Pulmonary artery endothelial cell (primary cell): ENCODE measurements around the gene ATG9B. TPM values are rescaled to one million over a fixed set of nuclear protein-coding genes. Genes with fewer than 3 reads are reported as not detected.

Source experiments
- DNase-seq: peaks from one replicate; pipeline ENCODE4 v3.0.0-alpha.2; 2011; ENCODE audit warnings: low read depth, low spot score
- total RNA-seq: library from RNA; depleted of rRNA; stranded (reverse); fragments of >200 nt; gene quantifications from 2 replicates; pipeline ENCODE4 v1.2.3, GENCODE V29; 2014

Gene ATG9B
- total RNA-seq, 1 donor from 2014 or later = under 0.01 TPM

GRCh38 chr7:150979713-150980390 is 44.4 kb downstream of the ATG9B start:
- DNase-seq = no peak

- no peak for DNase-seq
Measured at GRCh38 chr7:150978126-150978789, 46.0 kb downstream of the ATG9B start, which contains the start of gene KCNH2. KCNH2 (minus strand) TSS chr7:150978321; CDS start chr7:150977913, 408 bp downstream.

- DNase-seq = no peak
Measured at GRCh38 chr7:150977382-150978125, 46.7 kb downstream of the ATG9B start.

- no peak for DNase-seq
Measured at GRCh38 chr7:150976529-150977381, 47.5 kb downstream of the ATG9B start.

GRCh38 chr7:150975536-150976319 is 48.6 kb downstream of the ATG9B start:
- no peak for DNase-seq

- no peak for DNase-seq
Measured at GRCh38 chr7:150974468-150975391, 49.6 kb downstream of the ATG9B start.

GRCh38 chr7:150973571-150974451 is 50.5 kb downstream of the ATG9B start:
- no peak for DNase-seq

- no peak for DNase-seq
Measured at GRCh38 chr7:150972741-150973140, 51.6 kb downstream of the ATG9B start.

GRCh38 chr7:150972023-150972468 is 52.2 kb downstream of the ATG9B start:
- DNase-seq = no peak

- no peak for DNase-seq
Measured at GRCh38 chr7:150971242-150972022, 52.9 kb downstream of the ATG9B start.

- DNase-seq = no peak
Measured at GRCh38 chr7:150970424-150970823, 53.9 kb downstream of the ATG9B start.

GRCh38 chr7:150969475-150969874 is 54.8 kb downstream of the ATG9B start:
- no peak for DNase-seq

GRCh38 chr7:150968734-150969372 is 55.4 kb downstream of the ATG9B start:
- DNase-seq = no peak

- no peak for DNase-seq
Measured at GRCh38 chr7:150968056-150968733, 56.1 kb downstream of the ATG9B start.

- no peak for DNase-seq
Measured at GRCh38 chr7:150967349-150967748, 56.9 kb downstream of the ATG9B start.

GRCh38 chr7:150966002-150966401 is 58.3 kb downstream of the ATG9B start:
- DNase-seq = no peak
